ENCODE measurements around the gene TSPAN5. TPM values are rescaled to one million over a fixed set of nuclear protein-coding genes. Genes with fewer than 3 reads are reported as not detected.

The TSPAN5 gene
- total RNA-seq, 3 donors from 2014 or later, result 1.9 to 17.7 (median 12.8) TPM

- no peak for DNase-seq (ENCODE audit: low spot score in 2 of 2)
- H3K36me3 ChIP-seq, result no peaks in the 10 kb centered on the region
- H3K4me3 ChIP-seq, result no peak overlapping the region
- no peak overlapping the region for H3K27ac ChIP-seq
- intact Hi-C loops (cut with DNase I; ENCODE audit: low total_unique reads), result no loop called here
- H3K9me3 ChIP-seq, result no peaks in the 10 kb centered on the region
- TF ChIP-seq POLR2A (IDR thresholded peaks at IDR 0.05) (no peak), CTCF (IDR thresholded peaks at IDR 0.05) (no peak), POLR2AphosphoS5 (IDR thresholded peaks at IDR 0.05) (no peak)
- H3K4me1 ChIP-seq, result no peaks in the 10 kb centered on the region
- no peaks in the 10 kb centered on the region for H3K27me3 ChIP-seq
These were observed 35.7 kb upstream of the TSPAN5 start for GRCh38 chr4:98694076-98694475.

GRCh38 chr4:98692411-98692810 is 34.0 kb upstream of the TSPAN5 start:
- no peak for TF ChIP-seq POLR2A (IDR thresholded peaks at IDR 0.05)
- no peak for TF ChIP-seq POLR2AphosphoS5 (IDR thresholded peaks at IDR 0.05)
- TF ChIP-seq CTCF (IDR thresholded peaks at IDR 0.05), result no peak
- Histone ChIP-seq H3K9me3 (no peaks in the 10 kb centered on the region), H3K4me1 (no peaks in the 10 kb centered on the region), H3K36me3 (no peaks in the 10 kb centered on the region), H3K27me3 (no peaks in the 10 kb centered on the region), H3K27ac (no peak overlapping the region), H3K4me3 (no peak overlapping the region)
- intact Hi-C loops (cut with DNase I; ENCODE audit: low total_unique reads), result no loop called here
- DNase-seq (ENCODE audit: low spot score in 2 of 2), result no peak

- Histone ChIP-seq H3K4me3 (no peak overlapping the region), H3K27ac (no peak overlapping the region), H3K36me3 (no peaks in the 10 kb centered on the region), H3K4me1 (no peaks in the 10 kb centered on the region), H3K9me3 (no peaks in the 10 kb centered on the region), H3K27me3 (no peaks in the 10 kb centered on the region)
- intact Hi-C loops (cut with DNase I; ENCODE audit: low total_unique reads), result no loop called here
- no peak for DNase-seq (ENCODE audit: low spot score in 2 of 2)
- TF ChIP-seq POLR2AphosphoS5 (IDR thresholded peaks at IDR 0.05) (no peak), POLR2A (IDR thresholded peaks at IDR 0.05) (no peak), CTCF (IDR thresholded peaks at IDR 0.05) (no peak)
These were observed 33.2 kb upstream of the TSPAN5 start for GRCh38 chr4:98691588-98691987.

- Histone ChIP-seq H3K4me3 (no peak overlapping the region), H3K27ac (no peak overlapping the region), H3K36me3 (no peaks in the 10 kb centered on the region), H3K9me3 (no peaks in the 10 kb centered on the region), H3K27me3 (no peaks in the 10 kb centered on the region), H3K4me1 (no peaks in the 10 kb centered on the region)
- intact Hi-C loops (cut with DNase I; ENCODE audit: low total_unique reads), result no loop called here
- TF ChIP-seq POLR2AphosphoS5 (IDR thresholded peaks at IDR 0.05) (no peak), CTCF (IDR thresholded peaks at IDR 0.05) (no peak), POLR2A (IDR thresholded peaks at IDR 0.05) (no peak)
- DNase-seq (ENCODE audit: low spot score in 2 of 2), result no peak
These were observed 31.2 kb upstream of the TSPAN5 start for GRCh38 chr4:98689507-98690174.

- intact Hi-C loops (cut with DNase I; ENCODE audit: low total_unique reads), result no loop called here
- H3K9me3 ChIP-seq, result no peaks in the 10 kb centered on the region
- no peak for DNase-seq (ENCODE audit: low spot score in 2 of 2)
- H3K4me1 ChIP-seq, result no peaks in the 10 kb centered on the region
- H3K27ac ChIP-seq, result no peak overlapping the region
- H3K4me3 ChIP-seq, result no peak overlapping the region
- no peaks in the 10 kb centered on the region for H3K36me3 ChIP-seq
- TF ChIP-seq CTCF (IDR thresholded peaks at IDR 0.05) (no peak), POLR2A (IDR thresholded peaks at IDR 0.05) (no peak), POLR2AphosphoS5 (IDR thresholded peaks at IDR 0.05) (no peak)
- H3K27me3 ChIP-seq, result no peaks in the 10 kb centered on the region
These were observed 30.2 kb upstream of the TSPAN5 start for GRCh38 chr4:98688411-98689290.

All from breast epithelium (tissue), 4 donors.